Activated CD4-positive, alpha-beta memory T cell treated with anti-CD3 and anti-CD28 coated beads for 36 hours (primary cell): ENCODE results near the gene SEMA6D. TPM values are rescaled to one million over a fixed set of nuclear protein-coding genes. Genes with fewer than 3 reads are reported as not detected.

Source experiments
- CTCF ChIA-PET: fragments of 350-600 bp; sonication (Branson Sonifier 250); formaldehyde crosslinking; loops from one replicate; lab custom pipeline; 2021; ENCODE audit warnings: antibody characterized with exemption, inconsistent platforms; lab: Charles Lee
- POLR2A ChIA-PET: fragments of 350-600 bp; sonication (Branson Sonifier 250); formaldehyde crosslinking; loops from one replicate; lab custom pipeline; 2021; ENCODE audit warnings: antibody characterized with exemption; lab: Charles Lee
- DNase-seq: peaks from one replicate; pipeline ENCODE4 v3.0.0-alpha.2; 2020
- H3K27ac Mint-ChIP-seq: one replicate; pipeline ENCODE4 v1.8.0; 2021; ENCODE audit warnings: mixed read lengths
- H3K27me3 Mint-ChIP-seq: one replicate; pipeline ENCODE4 v1.8.0; 2021; ENCODE audit warnings: mixed read lengths
- H3K36me3 Mint-ChIP-seq: one replicate; pipeline ENCODE4 v1.8.0; 2021; ENCODE audit warnings: mixed read lengths
- H3K4me1 Mint-ChIP-seq: one replicate; pipeline ENCODE4 v1.8.0; 2021; ENCODE audit warnings: low read depth, mixed read lengths
- H3K4me3 Mint-ChIP-seq: one replicate; pipeline ENCODE4 v1.8.0; 2021; ENCODE audit warnings: mild to moderate bottlenecking, mixed read lengths
- H3K9me3 Mint-ChIP-seq: one replicate; pipeline ENCODE4 v1.8.0; 2021; ENCODE audit warnings: mixed read lengths
- intact Hi-C: fragments of 100-400 bp; cut with micrococcal nuclease; formaldehyde crosslinking; loops from one replicate; pipeline ENCODE4 v1.15.1; 2023
- total RNA-seq, 2 experiments: library from RNA; stranded (reverse); gene quantifications; one replicate each; pipeline ENCODE4 v1.2.3, GENCODE V29; 2021

The SEMA6D gene
- total RNA-seq, 2 experiments from 2014 or later, result not detected

DNA sequence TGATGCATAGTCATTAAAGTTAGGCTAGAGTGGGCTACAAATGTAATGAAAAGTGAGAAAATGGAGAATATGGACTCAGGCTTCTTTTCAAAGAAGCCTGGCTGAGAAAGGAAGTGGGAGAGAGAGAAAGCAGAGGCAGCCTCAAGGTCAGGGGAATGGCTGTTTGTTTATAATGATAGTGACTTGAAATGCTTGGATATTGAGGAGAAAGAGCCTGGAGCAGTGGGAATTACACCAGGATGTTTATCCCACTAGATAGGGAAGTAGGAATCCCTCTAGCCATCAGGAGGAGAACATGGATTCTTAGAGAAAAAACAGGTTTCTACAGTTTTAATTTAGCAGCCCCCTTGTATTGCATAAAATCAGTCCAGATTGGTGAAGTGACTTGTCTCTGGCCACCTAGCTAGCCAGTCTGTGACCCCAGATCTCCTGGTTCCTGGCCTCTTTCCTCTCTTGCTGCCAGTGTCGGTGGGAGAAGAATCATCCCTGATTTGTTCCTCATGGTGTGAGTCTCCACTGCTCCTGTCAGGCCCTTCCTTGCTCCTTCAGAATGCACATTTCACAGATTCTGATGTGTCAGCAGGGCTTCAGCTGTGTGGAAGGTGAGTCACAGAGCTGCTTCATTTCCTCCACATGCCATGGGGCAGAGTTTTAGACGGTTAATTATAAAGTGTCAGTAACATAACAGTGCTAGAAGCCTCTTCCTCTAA, 32.9 kb downstream of the SEMA6D start:
- no peak overlapping the region for H3K4me3 Mint-ChIP-seq
- peaks cover 12% of the 10 kb centered on the region for H3K9me3 Mint-ChIP-seq
- no peak for DNase-seq
- no peak overlapping the region for H3K27ac Mint-ChIP-seq
- no peaks in the 10 kb centered on the region for H3K4me1 Mint-ChIP-seq
- intact Hi-C loops, result no loop called here
- ChIA-PET POLR2A (no interaction called here), CTCF (no interaction called here)
- no peaks in the 10 kb centered on the region for H3K36me3 Mint-ChIP-seq
- no peaks in the 10 kb centered on the region for H3K27me3 Mint-ChIP-seq

DNA sequence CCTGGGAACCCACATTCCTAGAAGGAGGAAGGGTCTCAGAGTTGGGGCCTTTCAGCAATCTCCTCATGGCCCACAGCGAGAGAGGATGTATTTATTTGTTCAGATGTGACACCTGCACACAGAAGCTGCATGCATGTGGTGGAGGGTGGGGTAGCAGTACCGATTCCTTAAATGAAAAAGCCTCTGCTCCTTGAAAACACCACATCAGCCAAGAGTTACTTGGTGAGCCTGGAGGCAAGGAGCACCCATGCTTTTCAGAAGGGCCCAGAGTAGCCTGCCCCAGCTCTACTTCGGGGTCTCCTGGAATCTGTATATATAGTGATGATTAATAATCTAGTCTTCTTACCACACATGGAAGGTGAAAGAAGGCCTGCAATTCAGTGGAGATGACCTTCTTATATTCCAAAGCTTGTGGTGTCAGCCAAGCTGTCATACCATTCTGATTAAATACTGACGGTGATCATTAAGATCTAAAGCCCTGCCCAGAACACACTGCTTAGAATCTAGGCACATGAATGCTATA, 33.5 kb downstream of the SEMA6D start:
- Mint-ChIP-seq H3K27me3 (no peaks in the 10 kb centered on the region), H3K27ac (no peak overlapping the region), H3K4me1 (no peaks in the 10 kb centered on the region), H3K4me3 (no peak overlapping the region), H3K36me3 (no peaks in the 10 kb centered on the region), H3K9me3 (peaks cover 14% of the 10 kb centered on the region)
- ChIA-PET CTCF (no interaction called here), POLR2A (no interaction called here)
- intact Hi-C loops, result no loop called here
- no peak for DNase-seq

DNA sequence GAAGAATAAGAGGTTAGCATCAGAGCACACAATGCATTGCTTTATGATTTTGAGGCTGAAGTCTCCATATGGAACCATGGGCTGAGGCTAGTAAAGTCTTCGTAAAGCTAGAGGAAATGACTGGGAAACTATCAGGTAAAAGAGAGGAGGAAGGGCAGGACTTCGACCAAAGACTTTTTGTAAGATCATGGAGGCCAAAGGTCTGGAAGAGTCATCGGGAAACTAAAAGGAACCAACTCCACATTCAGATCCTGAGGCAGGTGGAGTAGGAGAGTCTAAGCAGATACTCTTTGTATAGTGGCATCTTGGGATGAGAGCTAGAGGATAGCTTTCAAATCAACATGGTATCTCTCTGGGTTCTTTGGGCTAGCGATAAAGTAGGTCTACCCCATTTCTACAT, 36.3 kb downstream of the SEMA6D start:
- no peak overlapping the region for H3K27ac Mint-ChIP-seq
- no peaks in the 10 kb centered on the region for H3K4me1 Mint-ChIP-seq
- H3K27me3 Mint-ChIP-seq, result no peaks in the 10 kb centered on the region
- no peak for DNase-seq
- no peak overlapping the region for H3K4me3 Mint-ChIP-seq
- ChIA-PET POLR2A (no interaction called here), CTCF (no interaction called here)
- intact Hi-C loops, result no loop called here
- H3K9me3 Mint-ChIP-seq, result peaks cover 14% of the 10 kb centered on the region
- H3K36me3 Mint-ChIP-seq, result no peaks in the 10 kb centered on the region

DNA sequence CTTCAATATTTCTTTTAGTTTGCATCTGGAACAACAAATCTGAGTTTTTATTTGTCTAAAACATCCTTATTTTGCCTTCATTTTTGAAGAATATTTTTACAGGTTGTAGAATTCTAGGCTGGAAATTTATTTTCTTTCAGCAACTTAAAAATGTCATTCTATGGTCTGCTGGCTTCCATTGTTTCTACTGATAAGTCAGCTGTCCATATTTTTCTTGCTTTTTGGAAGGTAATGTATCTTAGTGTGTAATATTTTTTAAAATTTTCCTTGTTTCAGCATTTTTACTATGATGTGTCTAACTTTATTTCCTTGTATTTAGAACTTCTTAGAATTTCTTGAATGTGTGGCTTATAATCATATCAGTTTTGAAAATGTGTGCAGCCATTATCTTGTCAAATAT, 37.0 kb downstream of the SEMA6D start:
- no peaks in the 10 kb centered on the region for H3K4me1 Mint-ChIP-seq
- ChIA-PET CTCF (no interaction called here), POLR2A (no interaction called here)
- no peaks in the 10 kb centered on the region for H3K36me3 Mint-ChIP-seq
- intact Hi-C loops, result no loop called here
- peaks cover 14% of the 10 kb centered on the region for H3K9me3 Mint-ChIP-seq
- no peak overlapping the region for H3K27ac Mint-ChIP-seq
- H3K4me3 Mint-ChIP-seq, result no peak overlapping the region
- no peaks in the 10 kb centered on the region for H3K27me3 Mint-ChIP-seq
- DNase-seq, result no peak

DNA sequence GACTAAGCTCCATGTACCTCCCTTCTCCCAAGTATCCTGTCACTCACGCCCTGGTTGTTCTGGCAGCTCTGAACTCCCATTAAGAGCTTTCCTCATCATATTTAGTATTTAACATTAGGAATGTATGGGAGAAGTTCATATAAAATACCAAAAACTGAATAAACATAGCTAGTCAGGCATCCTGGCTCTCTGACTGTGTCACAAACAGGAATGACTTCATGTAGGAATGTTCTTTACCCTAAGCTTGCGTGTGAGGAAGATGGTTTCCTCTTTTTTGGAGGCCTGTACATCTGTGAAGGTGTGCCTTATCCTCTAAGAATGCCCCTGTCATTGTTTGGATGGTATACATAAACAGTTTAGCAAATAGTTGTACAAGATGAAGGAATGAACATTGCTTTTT, 38.6 kb downstream of the SEMA6D start:
- POLR2A ChIA-PET, result interaction anchor here (0.7 kb wide), 1 partner anchor 1440 kb away, joined by 5 read pairs; no protein-coding TSS in a partner anchor
- intact Hi-C loops, result no loop called here

DNA sequence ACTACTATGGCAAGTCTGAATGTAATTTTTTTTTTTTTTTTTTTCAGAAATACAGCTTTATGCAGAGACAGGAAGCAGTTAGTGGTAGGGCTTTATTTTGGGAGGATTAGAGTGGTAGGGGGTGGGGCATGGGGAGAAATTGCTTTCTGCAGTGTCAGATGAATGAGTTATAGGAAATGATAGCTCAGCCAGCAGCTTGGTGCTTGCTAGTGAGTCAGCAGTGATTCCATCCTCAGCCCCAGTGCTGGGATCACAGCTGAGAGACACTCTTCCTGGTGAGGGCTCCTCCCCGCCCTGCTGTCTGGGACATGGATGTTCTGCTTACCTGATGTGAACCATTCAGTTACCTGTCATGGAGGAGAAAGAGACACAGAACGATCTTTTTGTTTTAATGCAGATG, 39.6 kb downstream of the SEMA6D start:
- no peaks in the 10 kb centered on the region for H3K4me1 Mint-ChIP-seq
- POLR2A ChIA-PET, result no interaction called here
- CTCF ChIA-PET, result no interaction called here
- H3K27me3 Mint-ChIP-seq, result peaks cover 1% of the 10 kb centered on the region
- DNase-seq, result no peak
- no peaks in the 10 kb centered on the region for H3K36me3 Mint-ChIP-seq
- no peak overlapping the region for H3K4me3 Mint-ChIP-seq
- no peak overlapping the region for H3K27ac Mint-ChIP-seq
- intact Hi-C loops, result no loop called here
- peaks cover 14% of the 10 kb centered on the region for H3K9me3 Mint-ChIP-seq

More for the DNA sequence above, 38.6 kb downstream of the SEMA6D start:
- DNase-seq, result no peak
- Mint-ChIP-seq H3K4me1 (no peaks in the 10 kb centered on the region), H3K9me3 (peaks cover 14% of the 10 kb centered on the region), H3K36me3 (no peaks in the 10 kb centered on the region), H3K27me3 (peaks cover under 1% of the 10 kb centered on the region), H3K27ac (no peak overlapping the region), H3K4me3 (no peak overlapping the region)
- CTCF ChIA-PET, result no interaction called here

DNA sequence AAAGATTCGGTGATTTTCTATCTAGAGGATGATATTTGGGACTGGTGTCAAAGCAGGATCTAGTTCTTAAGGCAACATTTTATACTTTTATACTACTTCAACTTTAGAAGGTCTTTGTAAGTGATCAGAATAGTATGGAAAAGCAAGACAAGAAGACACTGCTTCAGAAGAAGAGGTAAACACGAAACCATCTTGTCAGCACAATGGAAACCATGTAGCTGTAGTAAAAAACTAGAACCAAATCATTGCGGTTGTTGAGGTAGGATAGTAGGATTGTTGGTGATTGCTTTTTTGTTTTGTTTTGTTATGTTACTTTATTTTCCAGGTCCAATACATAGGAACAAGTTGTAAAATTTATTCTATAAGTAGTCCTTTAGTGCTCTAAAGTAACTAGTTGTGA, 40.0 kb downstream of the SEMA6D start:
- intact Hi-C loops, result no loop called here
- Mint-ChIP-seq H3K9me3 (peaks cover 14% of the 10 kb centered on the region), H3K36me3 (no peaks in the 10 kb centered on the region), H3K4me3 (no peak overlapping the region), H3K27ac (no peak overlapping the region), H3K27me3 (peaks cover 1% of the 10 kb centered on the region), H3K4me1 (no peaks in the 10 kb centered on the region)
- DNase-seq, result no peak
- CTCF ChIA-PET, result no interaction called here
- POLR2A ChIA-PET, result no interaction called here

DNA sequence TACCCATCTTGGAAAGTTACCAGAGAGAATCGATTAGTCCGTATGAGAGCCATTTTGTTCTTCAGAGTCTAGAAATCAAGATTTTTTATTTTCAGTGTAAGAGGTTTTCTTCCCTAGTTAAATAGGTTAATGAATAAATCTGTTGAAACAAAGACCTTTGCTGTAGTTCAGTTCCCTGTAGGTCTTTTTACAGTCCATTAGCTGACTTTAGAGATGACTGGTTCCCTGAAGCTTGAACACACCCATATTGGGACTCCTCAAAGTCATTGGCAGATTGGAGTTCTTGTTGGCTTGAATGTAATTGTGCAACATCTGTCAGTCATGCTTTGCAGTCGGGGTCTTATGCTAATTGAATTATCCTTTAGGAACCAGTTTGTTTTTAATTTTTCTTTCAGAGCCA, 45.3 kb downstream of the SEMA6D start:
- POLR2A ChIA-PET, result no interaction called here
- Mint-ChIP-seq H3K27ac (no peak overlapping the region), H3K9me3 (no peaks in the 10 kb centered on the region), H3K36me3 (no peaks in the 10 kb centered on the region), H3K4me1 (no peaks in the 10 kb centered on the region), H3K4me3 (no peak overlapping the region), H3K27me3 (peaks cover 1% of the 10 kb centered on the region)
- DNase-seq, result no peak
- CTCF ChIA-PET, result no interaction called here
- intact Hi-C loops, result no loop called here

DNA sequence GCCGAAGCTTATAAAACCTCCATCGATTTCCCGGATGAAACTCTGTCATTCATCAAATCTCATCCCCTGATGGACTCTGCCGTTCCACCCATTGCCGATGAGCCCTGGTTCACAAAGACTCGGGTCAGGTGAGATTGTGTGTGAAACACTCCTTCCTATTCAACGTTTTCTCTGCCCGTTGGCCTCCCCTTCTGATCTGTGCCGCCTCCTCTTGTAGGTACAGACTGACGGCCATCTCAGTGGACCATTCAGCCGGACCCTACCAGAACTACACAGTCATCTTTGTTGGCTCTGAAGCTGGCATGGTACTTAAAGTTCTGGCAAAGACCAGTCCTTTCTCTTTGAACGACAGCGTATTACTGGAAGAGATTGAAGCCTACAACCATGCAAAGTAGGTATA, 47.4 kb downstream of the SEMA6D start:
- peaks cover 1% of the 10 kb centered on the region for H3K27me3 Mint-ChIP-seq
- no peaks in the 10 kb centered on the region for H3K36me3 Mint-ChIP-seq
- ChIA-PET POLR2A (no interaction called here), CTCF (no interaction called here)
- no peaks in the 10 kb centered on the region for H3K4me1 Mint-ChIP-seq
- intact Hi-C loops, result no loop called here
- H3K9me3 Mint-ChIP-seq, result no peaks in the 10 kb centered on the region
- no peak overlapping the region for H3K27ac Mint-ChIP-seq
- DNase-seq, result no peak
- H3K4me3 Mint-ChIP-seq, result no peak overlapping the region

DNA sequence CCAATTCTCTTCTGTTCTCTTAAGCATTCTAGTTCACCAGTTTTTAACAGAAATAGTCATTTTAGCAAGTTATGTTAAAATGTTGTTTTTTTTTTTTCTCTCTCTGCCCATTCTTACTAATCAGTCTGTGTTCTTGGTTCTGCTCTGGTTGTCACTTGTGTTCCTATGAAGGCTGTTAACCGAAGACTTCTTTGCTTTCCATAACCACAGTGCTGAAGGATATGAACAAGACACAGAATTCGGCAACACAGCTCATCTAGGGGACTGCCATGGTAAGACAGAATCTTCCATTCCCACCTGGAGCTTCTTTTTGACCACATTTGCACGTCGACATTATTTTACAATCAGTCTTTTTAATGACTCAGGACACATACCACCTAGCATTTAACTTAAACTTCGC, 49.1 kb downstream of the SEMA6D start:
- no peak overlapping the region for H3K4me3 Mint-ChIP-seq
- ChIA-PET POLR2A (no interaction called here), CTCF (no interaction called here)
- intact Hi-C loops, result no loop called here
- no peak for DNase-seq
- no peaks in the 10 kb centered on the region for H3K27me3 Mint-ChIP-seq
- H3K4me1 Mint-ChIP-seq, result no peaks in the 10 kb centered on the region
- no peaks in the 10 kb centered on the region for H3K36me3 Mint-ChIP-seq
- H3K27ac Mint-ChIP-seq, result no peak overlapping the region
- no peaks in the 10 kb centered on the region for H3K9me3 Mint-ChIP-seq

DNA sequence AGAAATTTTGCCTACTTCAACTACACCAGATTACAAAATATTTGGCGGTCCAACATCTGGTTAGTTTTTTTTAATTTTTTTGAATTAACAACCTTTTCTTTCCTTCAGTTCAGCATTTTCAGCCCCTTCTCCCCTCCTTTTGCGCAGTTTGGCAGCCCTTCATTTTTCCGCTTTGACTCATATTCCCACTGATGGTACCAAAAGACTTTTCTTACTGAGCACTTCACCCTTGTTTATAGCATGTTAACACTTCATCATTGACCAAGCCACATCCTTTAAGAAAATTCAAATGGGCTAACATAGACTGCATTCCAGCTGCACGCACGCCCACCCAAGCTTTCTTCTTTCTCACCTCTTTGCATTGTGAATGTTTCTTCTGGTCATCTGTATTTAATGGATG, 49.7 kb downstream of the SEMA6D start:
- CTCF ChIA-PET, result no interaction called here
- intact Hi-C loops, result no loop called here
- no peak overlapping the region for H3K4me3 Mint-ChIP-seq
- H3K27ac Mint-ChIP-seq, result no peak overlapping the region
- H3K4me1 Mint-ChIP-seq, result no peaks in the 10 kb centered on the region
- H3K27me3 Mint-ChIP-seq, result no peaks in the 10 kb centered on the region
- no peaks in the 10 kb centered on the region for H3K36me3 Mint-ChIP-seq
- POLR2A ChIA-PET, result no interaction called here
- no peak for DNase-seq
- H3K9me3 Mint-ChIP-seq, result no peaks in the 10 kb centered on the region

DNA sequence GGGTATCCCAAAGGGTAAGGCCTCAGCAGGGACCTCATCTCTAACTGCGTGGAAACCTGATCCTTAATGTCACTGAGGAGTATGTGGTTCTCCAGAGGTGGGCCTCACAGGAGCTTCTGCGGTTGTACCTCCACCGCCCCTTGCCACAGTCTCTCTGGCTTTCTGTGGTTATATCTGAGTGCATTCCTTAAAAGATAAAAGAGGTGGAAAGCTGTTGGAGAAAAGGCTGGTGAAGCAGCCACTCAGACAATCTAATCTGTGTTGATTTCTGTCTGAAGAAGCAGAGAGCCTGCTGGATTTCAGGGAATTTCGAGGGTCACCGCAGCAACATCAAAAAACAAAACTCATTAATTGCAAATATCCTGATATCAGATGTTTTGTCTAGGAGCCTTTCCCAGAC, 51.4 kb downstream of the SEMA6D start:
- intact Hi-C loops, result no loop called here
- DNase-seq, result no peak
- ChIA-PET POLR2A (no interaction called here), CTCF (no interaction called here)
- Mint-ChIP-seq H3K4me1 (no peaks in the 10 kb centered on the region), H3K27me3 (no peaks in the 10 kb centered on the region), H3K4me3 (no peak overlapping the region), H3K9me3 (no peaks in the 10 kb centered on the region), H3K36me3 (no peaks in the 10 kb centered on the region), H3K27ac (no peak overlapping the region)

DNA sequence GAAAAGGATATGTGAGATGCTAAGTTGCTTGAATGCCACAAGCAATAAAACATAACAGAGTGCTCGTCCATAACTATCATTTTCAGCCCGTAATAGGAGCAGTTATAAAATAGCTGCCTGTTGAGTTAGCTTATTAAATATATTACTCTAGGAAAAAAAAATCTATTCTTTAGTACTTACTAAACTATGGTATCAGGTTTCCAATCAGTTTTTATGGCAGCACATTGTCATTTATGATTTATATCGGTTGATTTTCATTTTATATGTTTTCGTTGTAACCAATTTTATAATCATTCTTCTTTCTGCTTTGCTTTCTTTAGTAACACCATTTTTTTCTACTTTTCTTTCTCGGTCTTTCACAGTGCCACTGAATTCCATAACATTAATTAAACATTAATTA, 51.9 kb downstream of the SEMA6D start:
- Mint-ChIP-seq H3K4me1 (no peaks in the 10 kb centered on the region), H3K27me3 (no peaks in the 10 kb centered on the region), H3K4me3 (no peak overlapping the region), H3K9me3 (no peaks in the 10 kb centered on the region), H3K27ac (no peak overlapping the region), H3K36me3 (no peaks in the 10 kb centered on the region)
- no peak for DNase-seq
- ChIA-PET CTCF (no interaction called here), POLR2A (no interaction called here)
- intact Hi-C loops, result no loop called here
